Mesothelial cell of epicardium (in vitro differentiated cells): ENCODE data around the gene NDUFV2. TPM values are rescaled to one million over a fixed set of nuclear protein-coding genes. Genes with fewer than 3 reads are reported as not detected.

Experiments
- DNase-seq, 2 experiments: peaks; one replicate each; pipeline ENCODE4 v3.0.0; 2021; ENCODE audit warnings: low spot score in 2 of 2; ENCODE audit not compliant: unreplicated experiment in 2 of 2
- H3K27ac Mint-ChIP-seq: 2 replicates; pipeline ENCODE4 v1.8.0; 2021; ENCODE audit warnings: mixed read lengths
- H3K27me3 Mint-ChIP-seq: 2 replicates; pipeline ENCODE4 v1.8.0; 2021; ENCODE audit warnings: low read depth, mixed read lengths
- H3K36me3 Mint-ChIP-seq: 2 replicates; pipeline ENCODE4 v1.8.0; 2021; ENCODE audit warnings: mixed read lengths
- H3K4me1 Mint-ChIP-seq: 2 replicates; pipeline ENCODE4 v1.8.0; 2021; ENCODE audit warnings: mixed read lengths
- H3K4me3 Mint-ChIP-seq: 2 replicates; pipeline ENCODE4 v1.8.0; 2021; ENCODE audit warnings: mild to moderate bottlenecking, moderate library complexity, mixed read lengths
- H3K9me3 Mint-ChIP-seq: 2 replicates; pipeline ENCODE4 v1.8.0; 2021; ENCODE audit warnings: mixed read lengths
- total RNA-seq: library from RNA; stranded (reverse); gene quantifications from 3 replicates; pipeline ENCODE4 v1.2.1, GENCODE V29; 2021
- TF ChIP-seq, protein P1 (sequence below): fragments of 200-600 bp; sonication (generic); IDR thresholded peaks from one replicate; pipeline ENCODE4 v1.5.0; 2021; ENCODE audit warnings: antibody characterized with exemption; ENCODE audit not compliant: unreplicated experiment

Gene NDUFV2
- total RNA-seq, 1 donor from 2014 or later, result 106 TPM

DNA sequence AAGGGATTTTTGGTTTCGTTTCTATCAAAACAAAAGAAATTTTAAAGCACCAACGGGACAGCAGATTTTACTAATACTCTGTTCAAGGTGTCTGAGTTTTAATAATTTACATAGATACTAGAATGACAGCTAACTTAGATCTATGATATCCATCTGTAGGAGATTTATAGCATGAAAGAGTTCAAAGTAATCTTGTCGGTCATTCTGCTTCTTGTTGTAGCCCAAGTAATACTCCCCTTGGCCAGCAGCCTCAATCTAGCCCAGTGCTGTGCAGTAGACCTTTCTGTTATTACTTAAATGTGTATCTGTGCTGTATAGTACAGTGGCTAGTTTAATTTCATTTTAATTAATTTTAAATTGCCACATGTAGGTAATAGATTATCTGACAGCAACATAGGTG lies 78.8 kb downstream of the NDUFV2 start:
- no peaks in the 10 kb centered on the region for H3K4me1 Mint-ChIP-seq
- H3K27me3 Mint-ChIP-seq, result no peaks in the 10 kb centered on the region
- no peak overlapping the region for H3K27ac Mint-ChIP-seq
- H3K36me3 Mint-ChIP-seq, result peaks cover 34% of the 10 kb centered on the region
- TF ChIP-seq, protein P1, sequence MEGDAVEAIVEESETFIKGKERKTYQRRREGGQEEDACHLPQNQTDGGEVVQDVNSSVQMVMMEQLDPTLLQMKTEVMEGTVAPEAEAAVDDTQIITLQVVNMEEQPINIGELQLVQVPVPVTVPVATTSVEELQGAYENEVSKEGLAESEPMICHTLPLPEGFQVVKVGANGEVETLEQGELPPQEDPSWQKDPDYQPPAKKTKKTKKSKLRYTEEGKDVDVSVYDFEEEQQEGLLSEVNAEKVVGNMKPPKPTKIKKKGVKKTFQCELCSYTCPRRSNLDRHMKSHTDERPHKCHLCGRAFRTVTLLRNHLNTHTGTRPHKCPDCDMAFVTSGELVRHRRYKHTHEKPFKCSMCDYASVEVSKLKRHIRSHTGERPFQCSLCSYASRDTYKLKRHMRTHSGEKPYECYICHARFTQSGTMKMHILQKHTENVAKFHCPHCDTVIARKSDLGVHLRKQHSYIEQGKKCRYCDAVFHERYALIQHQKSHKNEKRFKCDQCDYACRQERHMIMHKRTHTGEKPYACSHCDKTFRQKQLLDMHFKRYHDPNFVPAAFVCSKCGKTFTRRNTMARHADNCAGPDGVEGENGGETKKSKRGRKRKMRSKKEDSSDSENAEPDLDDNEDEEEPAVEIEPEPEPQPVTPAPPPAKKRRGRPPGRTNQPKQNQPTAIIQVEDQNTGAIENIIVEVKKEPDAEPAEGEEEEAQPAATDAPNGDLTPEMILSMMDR, result no peak
- DNase-seq, result no peak
- H3K9me3 Mint-ChIP-seq, result peaks cover 16% of the 10 kb centered on the region
- no peak overlapping the region for H3K4me3 Mint-ChIP-seq

DNA sequence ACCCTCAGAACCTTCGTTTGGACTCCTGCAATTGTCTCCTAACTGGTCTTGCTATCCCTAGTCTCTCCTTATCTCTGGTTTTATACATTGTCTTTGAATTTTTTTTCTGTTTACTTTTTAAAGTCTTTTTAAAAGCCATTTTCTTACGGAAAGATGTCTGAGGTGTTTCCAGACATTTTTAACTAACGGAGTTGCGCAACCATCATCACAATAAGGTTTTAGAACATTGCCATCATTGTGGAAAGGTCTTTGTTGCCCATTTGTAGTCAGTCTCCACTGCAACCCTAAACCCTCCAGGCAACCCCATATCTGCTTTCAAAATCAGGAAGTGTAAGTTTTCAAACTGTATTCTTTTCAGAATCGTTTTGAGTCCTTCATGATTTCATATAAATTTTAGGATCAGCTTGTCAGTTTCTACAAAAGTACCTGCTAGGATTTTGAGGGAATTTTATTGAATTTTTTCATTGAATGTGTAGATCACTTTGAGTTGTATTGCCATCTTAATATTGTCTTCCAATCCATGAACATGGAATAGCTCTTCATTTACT lies 80.4 kb downstream of the NDUFV2 start:
- no peak overlapping the region for H3K4me3 Mint-ChIP-seq

More for the DNA sequence above, 80.4 kb downstream of the NDUFV2 start:
- H3K9me3 Mint-ChIP-seq, result peaks cover 16% of the 10 kb centered on the region
- no peaks in the 10 kb centered on the region for H3K4me1 Mint-ChIP-seq
- no peak for DNase-seq
- H3K27ac Mint-ChIP-seq, result no peak overlapping the region
- peaks cover 37% of the 10 kb centered on the region for H3K36me3 Mint-ChIP-seq
- TF ChIP-seq, protein P1, result no peak
- no peaks in the 10 kb centered on the region for H3K27me3 Mint-ChIP-seq

Other genes starting within 250 kb of the NDUFV2 start
- 47.6 to 50.7 TPM (median 49.7 TPM) in 3 replicates for gene ANKRD12, start 34.1 kb downstream of the NDUFV2 start, total RNA-seq
- gene TWSG1, start 232.1 kb downstream of the NDUFV2 start, total RNA-seq, result 57.2 to 60.2 TPM (median 59.8 TPM) in 3 replicates